Cardiac muscle cell (in vitro differentiated cells and primary cell): ENCODE results near the gene EIF4G3. TPM values are rescaled to one million over a fixed set of nuclear protein-coding genes. Genes with fewer than 3 reads are reported as not detected.
"Not testable (repeated sequence)": the region's sequence is repeated elsewhere in the genome, so short reads cannot be mapped to it uniquely, and the experiment has no call there.

Experiments
- DNase-seq, 2 donors: peaks; one replicate each; pipeline versions ENCODE4 v3.0.0 to v3.0.0-alpha.2; 2010 to 2017; ENCODE audit warnings: low read depth in 1 of 2, low spot score in 1 of 2
- H3K27ac ChIP-seq: fragments of 200-600 bp; sonication (generic); 2 replicates; pipeline ENCODE4 v1.5.1; 2016
- H3K27me3 ChIP-seq: fragments of 200-600 bp; sonication (generic); 2 replicates; pipeline ENCODE4 v1.6.0; 2016; ENCODE audit warnings: control low read depth
- H3K36me3 ChIP-seq: fragments of 200-600 bp; sonication (generic); 2 replicates; pipeline ENCODE4 v1.5.1; 2016; ENCODE audit warnings: control low read depth
- H3K4me1 ChIP-seq: fragments of 200-600 bp; sonication (generic); 2 replicates; pipeline ENCODE4 v1.8.1; 2017; ENCODE audit warnings: low read depth, mild to moderate bottlenecking, mixed run types
- H3K4me3 ChIP-seq: fragments of 200-600 bp; sonication (generic); 2 replicates; pipeline ENCODE4 v1.5.1; 2016; ENCODE audit warnings: mild to moderate bottlenecking
- H3K9me3 ChIP-seq: fragments of 200-600 bp; sonication (generic); 2 replicates; pipeline ENCODE4 v1.5.1; 2017; ENCODE audit warnings: low read depth, mild to moderate bottlenecking, control low read depth
- CTCF ChIP-seq: IDR thresholded peaks from 2 replicates; pipeline ENCODE4 v1.5.1; 2012; ENCODE audit warnings: low read depth, mild to moderate bottlenecking, low read length
- polyA plus RNA-seq: library from polyadenylated mRNA; unstranded; fragments of >200 nt; fragmentation: Nextera tagmentation; extraction: Ambion mirVana; gene quantifications from 2 replicates; pipeline ENCODE4 v1.2.1, GENCODE V29; 2016
- total RNA-seq: library from RNA; depleted of rRNA; stranded (reverse); fragments of >200 nt; gene quantifications from 2 replicates; pipeline ENCODE4 v1.2.3, GENCODE V29; 2016

The EIF4G3 gene
- total and polyA plus RNA-seq, 2 experiments from 2014 or later = 37.8 to 55.3 TPM

- Histone ChIP-seq H3K36me3 (no peaks in the 10 kb centered on the region), H3K27me3 (no peaks in the 10 kb centered on the region), H3K9me3 (no peaks in the 10 kb centered on the region), H3K4me1 (peaks cover 10% of the 10 kb centered on the region), H3K27ac (no peak overlapping the region), H3K4me3 (no peak overlapping the region)
- no peak for TF ChIP-seq CTCF
- DNase-seq = no peak
Measured at GRCh38 chr1:21024918-21025317, 151.8 kb downstream of the EIF4G3 start.

- not testable (repeated sequence) for H3K4me3 ChIP-seq, H3K27me3 ChIP-seq, DNase-seq, H3K9me3 ChIP-seq, H3K27ac ChIP-seq, H3K4me1 ChIP-seq, H3K36me3 ChIP-seq
Measured at GRCh38 chr1:21024136-21024896, 152.4 kb downstream of the EIF4G3 start.

GRCh38 chr1:21022279-21023040 is 154.2 kb downstream of the EIF4G3 start:
- H3K27ac ChIP-seq = peak overlapping the region; percentile 71
- DNase-seq = peak; percentile 66 to 97
- no peaks in the 10 kb centered on the region for H3K36me3 ChIP-seq
- H3K27me3 ChIP-seq = no peaks in the 10 kb centered on the region
- no peak for TF ChIP-seq CTCF
- peaks cover 10% of the 10 kb centered on the region for H3K4me1 ChIP-seq
- H3K9me3 ChIP-seq = no peaks in the 10 kb centered on the region
- H3K4me3 ChIP-seq = no peak overlapping the region

GRCh38 chr1:21021311-21021710 is 155.4 kb downstream of the EIF4G3 start:
- peak overlapping the region; percentile 71 for H3K27ac ChIP-seq
- no peak for DNase-seq
- H3K36me3 ChIP-seq = no peaks in the 10 kb centered on the region
- peaks cover 10% of the 10 kb centered on the region for H3K4me1 ChIP-seq
- no peaks in the 10 kb centered on the region for H3K27me3 ChIP-seq
- H3K9me3 ChIP-seq = no peaks in the 10 kb centered on the region
- no peak overlapping the region for H3K4me3 ChIP-seq
- no peak for TF ChIP-seq CTCF

- Histone ChIP-seq H3K9me3 (no peaks in the 10 kb centered on the region), H3K4me3 (no peak overlapping the region), H3K36me3 (no peaks in the 10 kb centered on the region), H3K27me3 (no peaks in the 10 kb centered on the region), H3K27ac (no peak overlapping the region), H3K4me1 (peaks cover 10% of the 10 kb centered on the region)
- TF ChIP-seq CTCF = no peak
- no peak for DNase-seq
Measured at GRCh38 chr1:21020151-21020550, 156.5 kb downstream of the EIF4G3 start.

GRCh38 chr1:21018673-21019072 is 158.0 kb downstream of the EIF4G3 start:
- TF ChIP-seq CTCF = no peak
- no peaks in the 10 kb centered on the region for H3K36me3 ChIP-seq
- no peak for DNase-seq
- no peak overlapping the region for H3K4me3 ChIP-seq
- H3K4me1 ChIP-seq = peaks cover 11% of the 10 kb centered on the region
- H3K27me3 ChIP-seq = no peaks in the 10 kb centered on the region
- H3K9me3 ChIP-seq = no peaks in the 10 kb centered on the region
- H3K27ac ChIP-seq = no peak overlapping the region
